HG03378 (cell line): Measurements from ENCODE around the gene PTPN7.
"Not testable (repeated sequence)": the region's sequence is repeated elsewhere in the genome, so short reads cannot be mapped to it uniquely, and the experiment has no call there.

Source experiments
- ATAC-seq: cut with Tn5 transposase; IDR thresholded peaks from one replicate; pipeline ENCODE4 v1.9.1; 2021; ENCODE audit warnings: mild to moderate bottlenecking, moderate library complexity; ENCODE audit not compliant: unreplicated experiment

The PTPN7 gene

DNA sequence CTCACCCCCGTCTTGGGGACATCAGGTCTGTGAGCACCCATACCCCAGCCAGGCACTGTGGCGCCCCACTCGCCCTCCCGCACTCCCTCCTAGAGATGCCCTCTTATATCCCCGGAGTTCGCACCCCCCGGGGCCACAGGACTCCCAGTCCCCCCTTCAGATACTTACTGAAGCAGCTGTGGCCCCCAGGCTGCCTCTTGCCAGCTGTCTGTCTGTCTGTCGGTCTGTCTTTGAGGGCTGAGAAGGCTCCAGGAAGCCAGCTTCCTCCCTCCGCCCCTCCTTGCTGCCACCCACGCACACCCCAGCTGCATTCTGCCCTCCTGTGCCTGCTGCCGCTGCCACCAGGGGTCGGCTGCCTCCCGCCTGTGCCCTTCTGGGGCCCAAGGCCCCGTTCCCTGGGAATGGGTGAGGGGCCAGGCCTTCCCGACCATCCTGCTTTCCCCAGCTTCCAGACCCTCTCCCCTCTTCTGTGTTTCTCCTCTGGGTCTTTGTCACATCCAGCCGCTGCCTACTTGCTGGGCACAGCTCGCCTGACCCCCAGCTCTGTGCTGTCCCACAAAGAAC, at the start of gene PTPN7:
Gene PTPN7, minus strand, starts transcription at position 226 of the 564 bp plus-strand sequence. CDS start 1,200 bp downstream, outside the sequence.
- ATAC-seq: peak; percentile 39

DNA sequence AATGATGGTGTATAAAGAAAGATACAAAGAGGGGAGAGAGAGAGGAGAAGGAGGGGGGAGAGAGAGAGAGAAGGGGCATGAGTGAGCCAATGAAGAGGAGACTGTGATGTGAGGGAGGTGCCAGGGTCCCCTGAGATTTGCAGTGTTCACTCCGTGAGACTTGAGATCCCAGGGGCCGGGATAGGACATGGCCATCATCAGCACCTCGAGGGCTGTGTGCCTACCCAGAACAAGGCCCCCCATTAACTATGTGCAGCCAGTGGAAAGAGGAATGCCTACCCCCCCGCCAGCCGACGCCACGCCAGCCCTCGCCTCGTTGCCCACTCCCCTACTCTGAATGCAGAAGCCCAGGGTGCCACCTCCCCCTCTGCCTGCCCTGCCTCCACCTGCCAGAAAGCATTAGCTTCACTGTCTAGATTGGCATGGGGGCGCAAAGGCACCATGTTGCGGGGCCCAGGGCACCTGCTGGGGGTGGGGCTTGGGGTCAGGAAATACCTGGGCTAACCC, 48.0 kb upstream of the PTPN7 start:
- ATAC-seq: no peak

DNA sequence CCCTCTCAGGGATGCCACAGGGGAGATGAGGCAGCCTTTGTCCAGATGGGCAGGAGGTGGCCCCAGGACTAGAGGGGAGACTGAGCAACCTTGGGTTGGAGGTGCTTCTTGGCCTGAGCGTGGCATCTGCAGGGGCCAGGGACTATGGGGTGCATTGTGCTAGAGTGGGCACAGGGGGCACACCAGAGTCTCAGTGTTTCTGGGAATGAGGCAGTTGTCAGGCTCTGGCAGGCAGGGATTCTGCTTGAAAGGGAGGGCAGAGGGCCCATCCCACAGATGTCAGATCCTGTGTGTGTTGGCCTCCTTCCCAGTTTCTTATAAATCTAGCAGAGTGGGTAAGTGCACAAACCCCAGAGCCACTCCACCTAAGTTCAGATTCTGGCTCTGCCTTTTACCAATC, 46.9 kb upstream of the PTPN7 start:
- no peak for ATAC-seq

DNA sequence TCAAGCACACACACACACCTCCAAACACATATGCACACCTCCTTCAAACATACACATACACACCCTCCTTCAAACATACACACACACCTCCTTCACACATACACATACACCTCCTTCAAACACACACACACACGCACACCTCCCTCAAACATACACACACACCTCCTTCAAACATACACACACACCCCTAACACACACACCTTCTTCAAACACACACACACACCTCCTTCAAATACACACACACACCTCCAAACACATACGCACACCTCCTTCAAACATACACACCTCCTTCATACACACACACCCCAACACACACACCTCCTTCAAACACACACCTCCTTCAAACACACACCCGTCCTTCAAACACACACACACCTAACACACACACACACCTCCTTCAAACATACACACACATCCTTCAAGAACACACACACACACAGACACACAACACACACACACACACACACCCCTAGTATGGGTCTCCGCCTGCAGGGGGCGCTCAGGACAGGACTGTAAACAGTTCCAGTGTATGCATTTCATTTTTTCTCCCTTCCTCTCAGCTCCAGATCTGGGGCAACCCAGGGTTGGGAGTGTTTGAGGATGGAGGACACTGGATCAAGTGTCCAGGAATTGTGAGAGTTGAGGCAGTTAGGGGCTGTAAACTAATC, 45.3 kb upstream of the PTPN7 start:
- no peak for ATAC-seq

DNA sequence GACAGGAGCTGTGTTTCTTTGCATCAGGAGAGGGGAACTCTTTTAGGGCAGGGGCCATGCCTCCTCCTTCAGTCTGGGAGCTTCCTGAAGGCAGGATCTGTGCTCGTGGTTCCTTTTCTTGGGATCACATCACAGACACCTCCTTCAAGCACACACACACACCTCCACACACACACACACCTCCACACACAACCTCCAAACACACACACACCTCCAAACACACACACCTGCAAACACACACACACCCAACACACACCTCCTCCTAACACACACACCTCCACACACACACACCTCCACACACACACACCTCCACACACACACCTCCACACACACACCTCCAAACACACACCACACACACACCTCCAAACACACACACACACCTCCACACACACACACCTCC, 43.7 kb upstream of the PTPN7 start:
- ATAC-seq: no peak

DNA sequence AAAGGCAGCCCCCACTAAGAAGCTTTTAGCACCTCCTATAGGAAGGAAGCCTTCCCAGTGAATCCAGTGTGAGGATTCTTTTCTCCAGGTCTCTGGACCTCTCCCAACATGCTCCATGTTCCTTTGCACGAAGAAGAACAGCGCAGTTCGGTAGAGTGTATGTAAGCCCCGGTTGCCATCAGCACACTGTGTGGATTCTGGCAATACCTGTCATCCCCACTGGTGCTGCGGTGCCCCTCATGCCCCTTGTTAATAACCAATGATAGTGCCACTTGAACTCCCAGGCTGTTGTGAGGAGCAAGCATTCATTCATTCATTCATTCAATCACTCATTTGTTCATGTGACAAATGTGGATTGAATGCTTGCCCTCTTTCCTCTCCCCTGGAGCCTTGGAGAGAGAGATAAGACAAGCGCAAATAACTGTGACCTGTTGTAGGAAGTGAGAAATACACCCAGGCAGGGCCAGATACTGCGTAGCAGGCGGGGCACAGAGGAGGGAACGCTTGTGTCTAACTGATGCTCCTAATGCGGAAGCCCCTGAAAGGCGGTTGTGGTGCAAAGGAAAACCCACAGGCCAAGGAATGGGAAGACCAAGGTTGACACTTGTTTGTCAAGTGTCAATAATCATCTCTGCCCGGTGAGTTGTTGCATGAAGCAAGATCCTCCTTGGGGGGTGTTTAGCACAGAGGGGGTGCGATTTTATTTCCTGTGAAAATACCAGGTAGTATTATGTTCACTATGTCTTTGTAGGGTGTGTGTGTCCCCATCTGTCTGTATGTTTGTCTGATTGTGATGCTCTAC, 43.0 kb upstream of the PTPN7 start:
- no peak for ATAC-seq

DNA sequence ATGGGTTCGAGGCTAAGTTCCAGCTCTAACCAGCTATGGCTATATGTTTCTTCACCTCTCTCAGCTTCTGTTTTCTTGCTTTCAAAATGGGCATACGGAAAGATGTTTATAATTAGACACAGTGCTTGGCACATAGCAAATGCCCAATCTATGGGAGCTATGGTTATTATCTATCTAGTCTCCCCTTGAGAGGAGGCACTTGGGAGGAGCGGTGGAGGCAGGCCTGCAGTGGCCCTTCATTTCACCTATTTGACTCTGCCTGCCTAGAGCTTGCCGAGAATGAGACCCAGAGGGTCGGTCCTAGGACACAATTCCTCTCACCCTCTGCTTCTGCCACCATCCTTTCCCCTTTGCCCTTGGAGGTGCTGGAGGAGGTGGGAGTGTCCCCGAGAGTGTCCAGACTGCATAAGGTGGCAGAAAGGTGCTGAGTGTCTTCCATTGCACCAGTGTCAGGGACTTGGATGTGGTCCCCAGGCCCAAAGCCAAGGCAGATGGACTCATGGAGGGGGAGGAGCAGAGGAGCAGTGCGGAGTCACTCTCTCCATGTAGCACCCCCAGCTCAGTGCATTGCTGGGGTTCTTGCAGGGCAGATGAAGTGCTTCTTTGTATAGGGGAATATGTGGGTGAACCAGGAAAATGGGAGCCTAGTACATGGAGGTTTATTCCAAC, 42.2 kb upstream of the PTPN7 start:
- ATAC-seq: no peak

DNA sequence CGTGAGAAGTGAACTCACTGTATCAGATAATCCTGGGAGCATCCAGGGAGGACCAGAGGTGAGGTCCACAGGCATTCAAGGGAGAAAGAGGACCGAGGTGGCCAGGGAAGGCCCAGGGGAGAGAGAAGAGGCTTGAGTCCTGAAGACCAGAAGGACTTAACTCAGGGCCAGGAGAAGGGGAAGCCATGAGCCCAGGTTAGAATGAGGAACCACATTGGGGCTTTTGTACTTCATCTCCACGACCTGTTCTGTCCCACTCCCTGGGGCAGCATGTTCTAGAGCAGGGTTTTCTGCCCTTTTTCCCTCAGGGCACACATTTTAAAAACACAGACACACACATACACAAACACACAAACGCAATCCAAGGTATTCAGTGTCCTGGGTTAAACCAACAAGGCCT, 41.6 kb upstream of the PTPN7 start:
- no peak for ATAC-seq

DNA sequence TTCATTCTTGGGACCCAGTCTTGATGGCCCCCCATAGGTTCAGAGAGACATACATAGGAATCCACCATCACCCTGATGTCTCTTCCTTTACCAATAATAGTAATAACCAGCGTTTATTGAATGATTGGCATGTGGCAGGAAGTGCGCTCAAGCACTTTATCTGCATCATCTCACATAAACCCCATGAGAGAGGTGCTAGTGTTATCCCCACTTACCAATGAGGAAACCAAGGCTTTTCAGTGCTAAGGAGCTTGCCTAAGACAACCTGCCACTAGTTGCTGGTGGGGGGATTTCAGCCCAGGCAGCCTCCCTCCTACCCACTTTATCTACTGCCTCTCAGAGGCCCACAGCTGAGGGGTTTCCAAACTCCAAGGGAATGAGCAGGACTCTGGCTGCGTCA, 40.9 kb upstream of the PTPN7 start:
- ATAC-seq: no peak

DNA sequence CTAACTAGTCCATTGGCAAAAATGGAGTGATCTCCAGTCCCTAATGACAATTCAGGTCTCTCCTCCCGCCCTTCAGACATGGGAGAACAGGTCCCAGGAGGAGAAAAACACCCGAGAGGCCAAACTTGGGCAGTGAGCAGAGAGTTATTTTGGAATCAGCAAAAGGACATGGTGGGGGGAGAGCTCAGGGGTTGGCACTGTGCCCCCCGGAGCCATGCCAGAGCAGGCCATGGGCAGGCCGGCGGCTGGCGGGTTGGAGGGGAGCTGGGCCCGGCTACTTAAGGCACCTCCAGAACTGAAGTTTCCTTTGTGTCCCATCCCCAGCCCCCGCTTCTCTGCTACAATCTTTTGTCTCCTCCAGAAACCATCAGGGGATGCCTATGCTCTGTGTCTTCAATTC, 40.3 kb upstream of the PTPN7 start:
- no peak for ATAC-seq

DNA sequence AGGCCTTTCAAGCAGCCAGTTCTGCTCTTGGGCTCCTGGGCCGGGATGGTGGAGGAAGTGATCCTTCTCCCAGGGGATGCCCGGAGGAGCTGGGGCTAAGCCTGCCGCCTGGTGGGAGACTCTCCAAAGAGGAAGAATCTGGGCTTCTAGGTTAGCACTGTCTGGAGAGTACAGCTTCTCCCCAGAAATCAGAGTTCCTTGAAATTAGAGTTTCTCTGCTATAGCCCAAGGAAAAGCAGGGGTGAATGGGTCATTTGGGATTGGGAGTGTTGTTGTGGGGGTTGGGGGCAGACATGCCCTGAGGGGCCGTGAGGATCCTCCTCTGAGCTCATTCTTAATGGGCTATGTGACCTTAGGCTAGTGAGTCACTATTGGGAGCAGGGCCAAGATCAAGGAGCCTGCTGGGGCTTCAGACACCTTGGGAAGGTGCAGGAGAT, 39.7 kb upstream of the PTPN7 start:
- no peak for ATAC-seq

DNA sequence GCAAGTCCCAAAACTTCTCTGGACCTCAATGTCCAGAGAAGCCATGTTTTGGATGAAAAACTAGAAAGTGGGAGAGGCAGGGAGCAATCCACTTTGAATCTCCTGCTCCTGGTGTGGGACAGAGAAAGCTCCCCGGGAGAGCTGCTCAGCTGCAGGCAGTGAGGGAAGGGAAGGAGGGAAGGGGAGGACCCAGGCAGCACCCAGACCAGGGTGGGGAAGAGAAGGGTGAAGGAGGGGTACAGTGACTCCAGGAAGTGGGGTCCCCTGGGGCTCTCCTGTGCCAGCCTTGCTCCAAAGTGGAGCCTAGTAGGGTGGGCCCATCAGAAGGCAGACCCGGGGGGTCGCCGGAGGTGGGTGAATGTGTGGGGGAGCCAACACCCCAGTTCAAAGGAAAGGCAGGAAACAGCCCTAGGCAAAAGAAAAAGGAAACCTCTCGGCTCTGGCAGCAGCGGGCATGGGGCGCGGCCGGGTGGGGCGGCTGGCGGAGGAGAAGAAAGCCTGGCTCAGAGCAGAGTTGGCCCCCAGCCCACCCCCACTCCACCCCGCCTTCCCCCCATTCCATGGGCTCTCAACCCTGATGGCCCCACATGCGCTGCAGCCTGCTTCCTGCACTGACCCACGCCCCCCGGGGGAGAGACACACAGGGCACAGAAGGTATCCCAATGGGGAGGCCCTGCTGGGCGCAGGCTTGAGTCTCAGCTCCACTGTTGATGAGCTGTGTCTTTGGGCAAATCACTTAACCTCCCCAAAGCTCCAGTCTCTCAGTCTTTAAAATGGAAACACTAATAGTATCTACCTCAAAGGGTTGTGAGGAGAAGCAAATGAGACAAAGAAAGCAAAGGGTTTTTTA, 38.9 kb upstream of the PTPN7 start:
- ATAC-seq: no peak

DNA sequence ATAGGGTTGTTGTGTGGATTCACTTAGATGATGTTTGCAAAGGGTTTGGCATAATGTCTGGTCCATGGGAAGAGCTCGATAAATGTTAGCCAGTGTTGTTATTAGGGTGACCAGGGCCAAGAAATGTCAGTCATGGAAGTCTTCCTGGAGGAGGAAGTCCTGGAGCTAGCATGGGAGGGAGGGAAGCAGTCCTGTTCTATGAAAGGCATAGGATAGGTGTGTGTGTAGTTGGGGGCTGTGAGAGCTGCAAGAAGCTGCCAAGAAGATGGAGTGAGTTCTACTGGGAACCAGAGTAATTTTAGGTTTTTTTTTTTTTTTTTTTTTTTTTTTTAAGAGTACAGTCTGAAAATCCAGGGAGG, 37.9 kb upstream of the PTPN7 start:
- ATAC-seq: no peak

DNA sequence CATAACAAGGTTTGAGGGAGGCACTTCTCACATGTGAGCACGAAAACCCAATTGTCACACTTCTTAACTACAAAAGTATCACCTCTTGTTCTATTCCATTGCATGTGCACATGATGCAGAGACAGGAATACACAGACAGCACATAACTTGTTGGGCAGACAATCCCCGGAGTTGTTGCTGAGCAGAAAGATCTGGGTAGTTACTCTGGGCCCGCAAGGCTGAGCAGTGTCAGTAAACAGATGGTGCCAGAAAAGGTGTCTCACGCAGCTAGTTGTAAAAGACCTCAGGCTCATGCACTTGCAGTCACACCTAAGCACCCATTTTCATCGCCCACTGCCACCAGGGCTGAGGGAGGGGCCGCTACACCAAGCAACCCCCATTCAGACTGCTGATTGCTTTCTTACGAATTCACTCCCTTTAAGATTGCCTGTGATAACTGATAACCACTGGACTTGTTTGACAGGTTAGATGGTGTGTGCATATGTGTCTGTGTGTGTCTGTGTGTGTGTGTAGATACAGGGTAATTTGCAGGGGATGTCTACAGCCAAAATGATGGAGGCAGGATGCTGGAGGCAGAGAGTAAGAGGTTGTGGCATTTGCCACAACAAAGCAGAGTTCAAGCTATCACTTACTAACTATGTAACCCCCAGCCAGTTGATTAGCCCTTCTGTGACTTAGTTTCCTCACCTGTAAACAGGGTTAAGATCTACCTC, 37.4 kb upstream of the PTPN7 start:
- no peak for ATAC-seq

DNA sequence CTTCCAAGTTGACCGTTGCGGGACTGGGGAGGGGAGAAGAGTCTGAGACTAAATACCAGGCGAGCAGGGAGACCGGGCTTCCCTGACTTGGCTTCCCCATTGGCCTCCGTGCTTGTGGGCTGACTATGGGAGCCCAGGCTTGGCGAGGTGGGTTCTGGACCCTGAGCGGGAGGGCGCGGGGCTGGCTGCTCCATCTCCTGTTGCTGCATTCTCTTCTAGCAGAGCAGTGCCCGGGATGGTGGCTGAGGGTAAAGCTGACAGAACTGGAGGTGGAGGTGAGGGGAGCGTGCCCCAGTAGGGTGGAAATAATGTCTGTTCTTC, 33.9 kb upstream of the PTPN7 start:
- ATAC-seq: no peak

DNA sequence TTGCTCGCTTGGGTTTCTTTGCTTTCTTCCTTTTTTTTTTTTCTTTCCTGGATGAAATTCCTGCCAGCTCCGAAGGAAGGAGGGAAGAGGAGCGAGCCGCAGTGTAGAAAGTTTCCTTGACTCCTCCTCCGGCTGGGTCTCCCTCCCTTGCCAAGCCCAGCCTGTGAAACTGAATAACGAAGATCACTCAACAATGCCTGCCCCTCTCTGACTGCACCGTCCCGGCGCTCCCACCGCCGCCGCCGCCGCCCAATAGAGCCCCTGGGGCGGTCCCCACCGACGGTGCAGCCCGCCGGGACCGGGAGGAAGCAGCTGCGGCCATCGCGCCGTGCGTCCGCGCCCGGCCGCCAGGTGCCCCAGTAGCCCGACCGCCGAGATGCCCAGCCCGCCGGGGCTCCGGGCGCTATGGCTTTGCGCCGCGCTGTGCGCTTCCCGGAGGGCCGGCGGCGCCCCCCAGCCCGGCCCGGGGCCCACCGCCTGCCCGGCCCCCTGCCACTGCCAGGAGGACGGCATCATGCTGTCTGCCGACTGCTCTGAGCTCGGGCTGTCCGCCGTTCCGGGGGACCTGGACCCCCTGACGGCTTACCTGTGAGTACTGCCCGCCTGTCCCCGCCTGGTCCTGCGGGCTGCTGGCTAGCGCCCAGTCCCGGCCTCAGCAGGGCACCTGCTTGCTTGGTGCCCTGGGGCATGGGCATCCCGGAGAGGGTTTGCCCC, 33.4 kb upstream of the PTPN7 start, which contains the start of gene LGR6:
Gene LGR6, plus strand, starts transcription at position 186 of the 714 bp plus-strand sequence. Its CDS starts 191 bp downstream, at position 377.
- no peak for ATAC-seq

DNA sequence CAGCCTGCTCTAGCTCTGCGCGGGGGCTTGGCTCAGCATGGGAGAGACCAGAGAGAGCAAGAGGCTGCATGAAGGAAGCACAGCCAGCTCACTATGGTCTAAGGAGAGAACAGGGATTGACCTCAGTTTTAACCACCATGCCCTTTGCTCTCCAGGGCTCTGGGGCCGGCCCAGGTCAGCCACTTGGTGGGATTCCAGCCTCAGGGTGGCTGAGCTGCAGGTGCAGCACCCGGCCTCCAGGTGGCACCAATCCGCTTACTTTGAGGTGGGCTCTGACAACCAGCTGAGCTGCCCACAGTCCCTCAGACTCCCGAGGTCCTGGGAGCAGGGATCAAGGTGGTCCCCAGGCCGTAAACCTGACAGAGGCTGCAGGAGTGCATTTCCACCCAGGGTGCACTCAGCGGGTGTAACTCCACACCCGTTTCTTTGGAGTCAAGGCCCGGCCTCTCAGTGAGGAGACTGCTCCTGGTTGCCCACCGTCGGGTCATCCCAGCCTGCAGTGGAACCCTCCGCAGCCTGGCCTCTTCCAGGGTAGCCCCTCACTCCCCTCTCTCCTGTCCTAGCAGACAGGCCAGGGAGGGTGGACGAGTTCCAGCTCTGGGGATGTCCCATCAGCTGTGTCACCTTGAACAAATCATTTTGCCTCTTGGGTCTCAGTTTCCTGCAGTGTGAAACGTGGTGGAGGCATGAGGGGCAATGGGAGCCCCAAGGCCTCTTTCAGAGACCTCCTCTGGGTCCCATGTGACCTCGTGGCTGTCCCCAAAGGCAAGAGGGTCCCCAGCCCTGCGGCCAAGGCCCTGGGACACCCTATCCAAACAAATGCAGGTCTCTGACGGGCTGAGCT, 32.6 kb upstream of the PTPN7 start:
- no peak for ATAC-seq

DNA sequence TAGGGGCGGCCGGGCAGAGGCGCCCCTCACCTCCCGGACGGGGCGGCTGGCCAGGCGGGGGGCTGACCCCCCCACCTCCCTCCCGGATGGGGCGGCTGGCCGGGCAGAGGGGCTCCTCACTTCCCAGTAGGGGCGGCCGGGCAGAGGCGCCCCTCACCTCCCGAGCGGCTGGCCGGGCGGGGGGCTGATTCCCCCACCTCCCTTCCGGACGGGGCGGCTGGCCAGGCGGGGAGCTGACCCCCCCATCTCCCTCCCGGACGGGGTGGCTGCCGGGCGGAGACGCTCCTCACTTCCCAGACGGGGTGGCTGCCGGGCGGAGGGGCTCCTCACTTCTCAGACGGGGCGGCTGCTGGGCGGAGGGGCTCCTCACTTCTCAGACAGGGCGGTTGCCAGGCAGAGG, 31.0 kb upstream of the PTPN7 start:
- ATAC-seq: not testable (repeated sequence)
